GM18517 (cell line): ENCODE measurements around the gene TMEM98.
"Not testable (repeated sequence)": the region's sequence is repeated elsewhere in the genome, so short reads cannot be mapped to it uniquely, and the experiment has no call there.

ENCODE experiments used
- ATAC-seq: cut with Tn5 transposase; IDR thresholded peaks from one replicate; pipeline ENCODE4 v1.9.1; 2021; ENCODE audit warnings: mild to moderate bottlenecking, moderate library complexity; ENCODE audit not compliant: unreplicated experiment

The TMEM98 gene, protein sequence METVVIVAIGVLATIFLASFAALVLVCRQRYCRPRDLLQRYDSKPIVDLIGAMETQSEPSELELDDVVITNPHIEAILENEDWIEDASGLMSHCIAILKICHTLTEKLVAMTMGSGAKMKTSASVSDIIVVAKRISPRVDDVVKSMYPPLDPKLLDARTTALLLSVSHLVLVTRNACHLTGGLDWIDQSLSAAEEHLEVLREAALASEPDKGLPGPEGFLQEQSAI

DNA sequence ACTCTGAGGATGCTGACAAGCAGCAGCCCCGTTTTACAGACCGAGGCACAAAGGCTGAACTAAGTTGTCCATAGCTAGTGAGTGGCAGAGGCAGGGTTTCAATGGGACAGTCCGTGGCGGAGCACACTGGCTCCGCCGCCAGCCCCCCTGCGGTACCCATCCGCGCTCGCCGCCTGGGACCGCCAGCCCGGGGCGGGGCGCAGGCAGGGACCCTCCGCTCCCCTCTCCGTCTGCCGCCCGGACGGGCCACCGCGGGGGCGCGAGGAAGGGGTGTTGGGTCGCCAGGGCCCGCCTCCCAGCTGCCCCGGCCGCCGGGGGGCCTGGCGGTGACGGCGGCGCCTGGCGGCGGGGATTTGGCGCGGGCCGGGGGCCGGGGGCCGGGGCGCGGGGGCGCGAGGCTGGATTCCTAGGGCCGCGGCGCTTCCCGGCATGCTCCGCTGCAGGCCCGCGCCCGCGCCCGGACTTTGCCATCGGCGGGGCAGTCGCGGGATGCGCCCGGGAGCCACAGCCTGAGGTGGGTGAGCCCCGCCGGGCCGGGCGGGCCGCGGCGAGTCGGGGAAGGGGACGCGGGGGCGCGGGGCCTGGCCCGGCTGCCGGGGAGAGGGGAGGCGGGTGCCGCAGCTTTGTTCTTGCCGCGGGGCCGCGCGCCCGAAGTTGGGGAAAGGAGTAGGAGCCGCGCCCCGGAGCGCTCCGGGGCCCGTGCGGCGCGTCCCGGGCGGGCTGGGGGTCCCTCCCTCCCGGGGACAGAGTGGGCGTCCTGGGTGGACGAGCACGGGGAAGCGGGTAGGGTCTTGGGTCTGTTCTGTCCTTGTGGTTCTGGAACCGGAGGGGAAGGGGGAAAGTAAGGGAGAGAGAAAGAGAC is at the start of gene TMEM98:
TMEM98 (plus strand) TSS at position 430 of the 862 bp plus-strand sequence. CDS start 3,376 bp downstream, outside the sequence.
- no peak for ATAC-seq

DNA sequence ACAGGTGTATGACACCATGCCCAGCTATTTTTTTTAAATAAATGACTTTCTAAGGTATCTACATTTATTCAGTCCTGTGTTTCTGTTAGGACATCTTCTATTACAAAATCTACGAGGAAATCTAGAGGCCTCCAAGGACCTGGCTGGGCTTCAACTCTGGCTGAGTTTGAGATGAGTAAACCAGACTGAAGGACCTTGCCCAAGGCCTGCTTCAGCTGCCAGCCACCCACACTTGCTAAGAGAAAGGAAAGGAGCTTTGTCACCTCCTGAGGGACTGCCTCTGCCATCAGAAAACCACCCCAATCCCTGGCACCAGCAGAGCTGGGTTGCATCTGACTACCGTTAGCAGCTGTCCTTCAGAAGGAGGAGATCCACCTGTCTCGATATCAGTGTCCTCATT is 49.7 kb upstream of the TMEM98 start:
- no peak for ATAC-seq

DNA sequence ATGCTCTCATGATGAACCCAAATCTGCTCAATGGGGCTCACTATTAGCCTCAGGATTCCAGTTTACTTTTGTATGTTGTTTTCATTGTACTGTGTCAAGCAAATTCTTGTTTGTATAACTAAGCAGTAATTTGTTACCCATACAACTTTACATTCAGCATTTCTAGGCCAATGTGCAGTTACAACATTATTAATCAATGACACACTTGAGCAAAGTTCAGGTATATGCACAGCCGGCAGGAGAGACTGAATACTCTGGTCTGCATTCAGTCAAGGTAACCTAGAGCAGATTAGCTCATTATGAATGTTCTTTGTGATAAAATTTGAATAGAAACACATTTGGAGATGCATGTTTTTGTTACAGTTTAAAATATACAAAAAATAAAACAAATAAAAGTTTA is 48.8 kb upstream of the TMEM98 start:
- no peak for ATAC-seq

DNA sequence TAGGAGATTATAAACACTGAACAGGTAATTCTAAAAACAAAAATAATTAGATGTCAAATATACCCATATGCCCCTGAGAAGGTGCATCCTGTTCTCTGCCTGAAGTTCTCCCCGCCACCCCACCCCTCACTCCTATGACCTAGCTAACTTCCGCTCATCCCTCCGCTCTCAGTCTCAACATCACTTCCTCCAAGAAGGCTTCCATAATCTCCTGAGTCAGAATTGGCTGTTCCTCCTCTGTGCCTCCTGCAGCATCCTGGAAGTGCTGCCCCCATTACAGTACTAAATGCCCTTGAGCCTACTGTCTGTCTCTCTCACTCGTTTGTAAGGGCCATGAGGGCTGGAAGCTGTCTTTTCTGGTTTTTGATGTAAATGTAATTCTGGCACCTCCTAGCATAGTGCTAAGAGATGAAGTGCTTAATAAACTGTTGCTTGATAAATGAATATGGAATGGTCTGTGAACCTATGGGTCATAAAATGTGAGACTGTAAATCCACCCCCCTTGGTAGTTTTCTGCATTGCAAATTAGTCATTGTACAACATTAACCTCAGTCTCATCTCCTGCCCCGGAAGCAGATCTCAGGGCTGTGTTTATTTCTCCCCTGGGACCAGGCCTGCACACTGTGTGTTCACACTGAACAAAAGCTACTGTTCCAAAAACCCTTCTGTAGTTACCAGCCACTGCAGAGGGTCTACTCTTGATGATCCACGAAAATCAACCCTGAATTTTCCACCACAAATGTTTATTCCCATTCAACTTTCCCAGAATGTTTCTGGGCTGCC is 47.1 kb upstream of the TMEM98 start:
- no peak for ATAC-seq

DNA sequence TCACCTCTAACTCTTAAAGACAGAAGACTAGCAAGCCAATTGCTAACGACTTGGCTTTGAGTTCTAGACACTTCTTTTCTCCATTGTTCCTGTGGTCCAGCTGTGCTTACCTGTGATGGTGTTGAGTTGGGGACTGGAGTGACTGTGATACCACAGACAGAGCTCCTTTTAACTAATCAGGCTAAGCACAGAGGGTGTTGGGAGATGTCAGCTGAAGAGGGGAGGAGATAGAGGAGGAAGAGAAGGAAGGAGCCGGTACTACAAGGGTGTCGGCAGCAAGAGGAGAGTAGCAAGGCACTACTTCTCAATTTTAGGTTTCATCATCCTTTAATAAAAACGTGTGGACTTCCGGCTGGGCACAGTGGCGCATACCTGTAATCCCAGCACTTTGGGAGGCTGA is 45.9 kb upstream of the TMEM98 start:
- ATAC-seq, result no peak

DNA sequence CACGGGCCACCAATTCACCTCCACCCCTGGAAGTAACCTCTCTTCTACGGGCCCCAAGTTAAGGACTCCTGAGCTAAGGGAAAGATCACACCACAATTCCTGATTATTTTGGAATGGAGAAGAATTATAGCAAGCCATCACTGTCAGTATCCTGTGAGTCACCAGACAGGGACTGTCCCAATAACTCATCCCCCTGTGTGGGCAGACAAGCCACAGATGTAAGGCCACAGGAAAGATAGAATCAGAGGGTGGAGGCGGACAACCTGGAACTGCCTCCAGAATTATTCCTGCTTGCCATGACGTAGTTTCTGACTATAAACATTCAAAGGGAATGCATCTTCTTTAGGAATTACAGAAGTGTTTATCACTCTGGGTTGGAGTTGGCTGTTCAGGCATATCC is 45.2 kb upstream of the TMEM98 start:
- ATAC-seq, result no peak

DNA sequence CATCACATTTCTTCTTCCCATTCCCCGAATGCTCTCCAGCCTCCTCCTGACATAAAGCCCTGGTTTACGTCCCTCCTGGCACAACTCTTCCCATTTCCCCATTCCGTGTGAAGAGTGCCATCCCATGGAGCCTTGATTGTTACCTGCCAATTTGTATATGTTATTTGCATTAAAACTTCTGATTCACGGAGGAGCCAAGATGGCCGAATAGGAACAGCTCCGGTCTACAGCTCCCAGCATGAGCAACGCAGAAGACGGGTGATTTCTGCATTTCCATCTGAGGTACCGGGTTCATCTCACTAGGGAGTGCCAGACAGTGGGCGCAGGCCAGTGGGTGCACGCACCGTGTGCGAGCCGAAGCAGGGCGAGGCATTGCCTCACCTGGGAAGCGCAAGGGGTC is 41.0 kb upstream of the TMEM98 start:
- not testable (repeated sequence) for ATAC-seq

DNA sequence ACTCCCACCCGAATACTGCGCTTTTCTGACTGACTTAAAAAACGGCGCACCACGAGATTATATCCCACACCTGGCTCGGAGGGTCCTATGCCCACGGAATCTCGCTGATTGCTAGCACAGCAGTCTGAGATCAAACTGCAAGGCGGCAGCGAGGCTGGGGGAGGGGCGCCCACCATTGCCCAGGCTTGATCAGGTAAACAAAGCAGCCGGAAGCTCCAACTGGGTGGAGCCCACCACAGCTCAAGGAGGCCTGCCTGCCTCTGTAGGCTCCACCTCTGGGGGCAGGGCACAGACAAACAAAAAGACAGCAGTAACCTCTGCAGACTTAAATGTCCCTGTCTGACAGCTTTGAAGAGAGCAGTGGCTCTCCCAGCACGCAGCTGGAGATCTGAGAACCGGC is 40.5 kb upstream of the TMEM98 start:
- not testable (repeated sequence) for ATAC-seq

DNA sequence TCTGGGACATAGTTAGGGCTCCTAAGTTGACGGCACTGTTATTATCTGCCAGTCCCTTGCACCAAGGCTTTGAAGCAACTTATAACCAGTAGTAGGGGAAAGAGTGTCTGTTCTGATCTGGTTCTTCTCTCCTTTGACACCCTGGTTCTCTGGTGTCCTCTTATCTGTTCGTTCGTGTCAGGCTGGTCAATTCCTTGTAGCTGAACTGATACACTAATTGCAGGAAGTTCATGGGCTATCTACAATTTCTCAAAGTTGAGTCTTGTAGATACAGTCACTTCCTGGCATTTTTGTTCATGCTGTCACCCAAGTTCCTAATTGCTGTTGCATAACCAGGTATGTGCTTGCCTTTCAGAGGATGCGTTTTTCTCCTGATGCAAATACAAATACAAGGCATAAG is 33.7 kb upstream of the TMEM98 start:
- no peak for ATAC-seq

DNA sequence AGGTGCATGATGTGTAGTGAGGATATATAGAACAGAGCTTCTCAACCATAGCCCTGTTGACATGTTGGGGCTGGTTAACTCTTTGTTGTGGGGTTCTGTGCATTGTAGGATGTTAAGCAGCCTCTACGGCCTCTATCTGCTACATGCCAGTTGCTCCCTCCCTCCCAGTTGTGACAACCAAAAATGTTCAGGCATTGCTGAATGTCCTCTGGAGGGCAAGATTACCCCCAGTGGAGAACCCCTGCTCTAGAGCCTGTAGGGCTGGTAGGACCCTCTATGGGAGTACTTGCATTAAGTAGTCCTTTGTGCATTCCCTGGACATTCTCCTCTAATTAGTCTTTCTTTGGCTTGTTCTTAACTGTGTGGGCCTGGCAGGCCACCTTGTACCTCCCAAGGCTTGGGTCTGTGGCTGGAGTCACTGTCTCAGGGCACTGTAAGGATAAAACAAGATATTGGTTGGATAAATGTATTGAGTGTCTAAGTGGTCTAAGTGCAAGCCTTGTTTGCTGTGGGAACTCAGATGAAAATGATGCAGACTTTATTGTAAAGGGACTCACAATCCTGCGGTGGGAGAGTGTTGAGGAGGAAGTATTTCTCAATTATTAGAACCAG is 31.2 kb upstream of the TMEM98 start:
- no peak for ATAC-seq

DNA sequence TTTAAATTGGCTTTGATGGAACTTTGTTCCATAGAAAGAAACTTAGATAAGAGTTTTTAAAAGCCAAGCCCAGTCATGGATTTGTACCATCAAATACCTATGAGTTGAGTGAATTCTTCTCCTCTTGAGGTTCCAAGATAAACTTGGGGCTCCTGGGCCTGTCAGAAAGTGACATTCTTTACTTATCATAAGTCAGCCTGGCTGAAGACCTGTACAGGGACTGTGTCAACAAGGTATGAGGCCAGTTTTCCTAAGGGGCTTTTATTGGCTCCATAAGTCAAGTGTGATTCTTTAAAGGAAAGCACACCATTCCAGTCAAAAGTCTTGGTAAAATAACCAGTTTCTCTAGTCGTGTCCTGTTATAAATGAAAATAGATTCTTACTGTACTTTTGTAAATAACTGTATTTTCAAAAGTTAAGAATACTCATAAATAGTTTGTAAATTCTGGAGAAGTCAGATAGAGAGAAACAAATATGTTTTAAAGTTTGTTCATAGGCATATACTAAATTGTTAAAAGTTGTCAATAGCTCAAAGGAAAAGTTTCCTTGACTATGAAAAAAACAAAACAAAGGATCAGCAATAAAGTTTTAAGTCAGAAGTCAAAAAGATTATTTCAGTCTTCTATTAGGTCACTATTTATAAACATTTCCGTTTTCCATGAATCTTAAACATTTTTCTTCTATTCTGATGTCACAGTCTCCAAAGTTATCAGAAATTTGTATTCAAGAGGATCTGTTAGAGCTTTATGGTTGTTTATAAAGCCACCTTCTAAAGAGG is 28.5 kb upstream of the TMEM98 start:
- ATAC-seq, result no peak

DNA sequence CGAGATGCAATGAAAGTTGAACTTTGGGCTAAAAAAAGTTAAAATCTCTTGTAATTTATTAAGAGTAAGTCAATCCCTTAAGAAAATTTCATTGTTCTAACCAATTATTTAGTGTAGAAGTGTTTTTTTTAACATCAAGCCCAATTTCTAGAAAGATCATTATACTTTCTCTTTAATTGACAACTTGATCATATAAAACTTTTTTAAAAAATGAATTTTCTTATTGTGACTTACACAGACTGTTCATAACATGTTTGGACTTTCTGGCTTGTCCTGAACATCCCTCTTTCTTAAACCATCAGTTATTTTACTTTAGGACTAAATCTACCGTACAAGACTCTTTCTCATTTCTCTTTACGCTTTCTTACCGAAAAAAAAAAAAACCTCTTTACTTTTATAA is 26.2 kb upstream of the TMEM98 start:
- no peak for ATAC-seq

DNA sequence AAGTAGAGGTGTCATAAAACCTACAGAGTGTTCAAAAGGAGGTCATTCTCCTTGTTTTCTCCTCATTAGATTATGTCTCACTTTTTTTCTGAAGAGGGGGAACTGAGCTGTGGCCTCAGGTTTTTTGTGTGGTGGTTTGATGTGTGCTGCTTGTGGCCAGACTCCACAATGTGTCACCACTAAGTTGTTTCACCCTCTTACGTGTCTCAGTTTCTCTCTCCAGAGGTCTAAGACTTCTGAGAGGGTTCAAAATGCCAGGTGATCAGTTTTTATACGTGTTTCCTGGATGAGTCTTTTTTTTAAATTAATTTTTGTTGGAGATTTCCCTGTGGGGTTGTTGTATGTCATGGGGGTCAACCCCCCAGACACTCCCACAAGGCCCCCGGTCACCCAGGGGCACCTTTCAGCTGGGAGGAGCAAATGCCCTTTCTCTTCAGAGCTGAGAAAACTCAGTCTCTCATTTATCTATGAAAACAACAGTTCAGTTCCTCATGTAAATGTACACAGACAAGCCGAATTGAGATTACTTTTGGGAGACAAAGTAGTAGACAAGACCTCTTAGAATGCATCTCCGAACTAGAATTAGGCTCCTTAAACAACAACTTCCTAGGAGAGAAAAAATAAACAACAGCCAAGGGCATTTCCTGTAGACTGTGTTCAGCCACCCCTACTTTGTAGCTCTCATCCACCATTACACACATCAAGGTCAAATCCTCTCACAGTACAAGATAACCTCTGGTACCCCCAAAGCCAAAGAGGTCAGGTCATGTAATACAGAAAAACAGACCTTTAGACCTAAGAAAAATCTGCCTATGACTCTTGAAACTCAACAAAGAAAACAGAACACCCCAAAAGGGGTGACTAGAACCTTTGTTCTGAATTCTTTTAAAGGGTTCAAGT is 23.9 kb upstream of the TMEM98 start:
- no peak for ATAC-seq

DNA sequence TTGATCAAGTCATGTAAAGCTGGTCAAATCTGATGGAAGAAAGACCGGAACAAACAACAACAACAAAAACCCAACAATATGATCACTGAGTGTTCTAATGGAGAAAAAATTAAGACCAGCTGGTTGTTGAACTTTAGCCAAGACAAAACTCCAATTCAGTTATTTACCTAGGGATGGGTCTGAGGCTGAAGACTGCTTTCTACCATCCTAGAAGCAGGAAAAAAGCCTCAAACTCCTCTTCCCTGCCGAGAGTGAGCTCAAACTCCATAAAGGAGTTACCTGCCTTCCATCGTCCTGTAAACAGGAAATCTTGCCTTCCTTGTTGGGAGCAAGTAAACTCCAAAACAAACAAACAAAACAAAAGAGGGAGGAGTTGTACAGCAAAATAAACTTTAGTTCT is 23.1 kb upstream of the TMEM98 start:
- no peak for ATAC-seq

DNA sequence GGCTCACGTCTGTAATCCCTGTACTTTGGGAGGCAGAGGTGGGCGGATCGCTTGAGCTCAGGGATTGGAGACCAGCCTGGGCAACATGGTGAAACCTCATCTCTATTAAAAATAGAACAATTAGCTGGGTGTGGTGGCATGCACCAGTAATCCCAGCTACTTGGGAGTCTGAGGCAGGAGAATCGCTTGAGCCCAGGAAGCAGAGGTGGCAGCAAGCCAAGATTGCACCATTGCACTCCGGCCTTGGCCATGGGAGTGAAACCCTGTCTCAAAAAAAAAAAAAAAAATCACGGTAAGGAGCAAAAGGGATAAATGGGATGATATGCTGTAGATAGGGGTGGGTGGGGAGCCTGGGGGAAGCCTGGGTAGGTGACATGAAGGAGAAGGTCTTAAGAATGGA is 20.4 kb upstream of the TMEM98 start:
- ATAC-seq, result no peak

DNA sequence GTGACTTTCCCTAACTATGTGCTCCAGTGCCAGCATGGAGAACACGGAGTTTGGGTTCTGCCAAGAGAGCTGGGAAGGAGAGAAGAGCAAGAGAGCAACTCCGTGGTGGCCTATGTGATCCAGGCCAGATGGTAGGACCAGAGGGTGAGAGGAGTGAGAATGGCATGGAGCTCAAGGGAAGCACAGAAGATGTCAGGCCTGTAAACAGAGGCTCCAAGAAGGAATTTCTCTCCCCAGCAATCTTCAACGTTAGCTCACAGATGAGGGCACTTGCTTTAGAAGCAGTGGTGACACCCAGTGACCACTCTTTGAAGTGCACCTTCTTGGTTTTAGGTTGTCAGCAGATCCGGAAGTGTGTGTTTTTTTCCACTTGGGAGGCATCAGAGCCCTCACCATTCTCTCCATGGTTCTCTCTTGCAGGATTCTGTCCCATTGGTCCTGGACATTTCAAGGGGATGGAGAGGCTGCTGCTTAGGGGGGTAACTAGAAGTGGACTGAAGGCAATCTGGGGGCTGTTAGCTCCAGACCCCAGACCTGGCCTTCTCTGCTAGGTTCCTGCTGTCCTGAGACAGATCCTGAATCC is 18.1 kb upstream of the TMEM98 start:
- no peak for ATAC-seq

DNA sequence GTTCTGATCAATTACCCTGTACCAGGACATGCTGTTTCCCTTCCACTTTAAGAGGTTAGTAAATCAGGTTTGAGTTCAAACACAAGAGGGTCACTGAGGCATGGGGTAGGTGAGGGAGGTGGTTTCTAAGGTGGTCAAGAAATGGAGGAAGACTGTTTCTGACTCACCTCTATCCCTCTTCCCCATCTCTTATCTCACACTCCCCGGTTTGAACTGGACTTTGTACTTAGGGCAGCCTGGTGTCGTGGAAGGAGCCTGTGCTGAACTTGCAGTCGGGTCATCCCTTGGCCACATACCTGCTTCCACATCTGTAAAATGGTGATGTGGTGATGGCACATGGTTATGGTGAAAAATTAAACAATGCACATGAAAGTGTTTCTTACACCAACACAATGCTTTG is 17.2 kb upstream of the TMEM98 start:
- no peak for ATAC-seq

DNA sequence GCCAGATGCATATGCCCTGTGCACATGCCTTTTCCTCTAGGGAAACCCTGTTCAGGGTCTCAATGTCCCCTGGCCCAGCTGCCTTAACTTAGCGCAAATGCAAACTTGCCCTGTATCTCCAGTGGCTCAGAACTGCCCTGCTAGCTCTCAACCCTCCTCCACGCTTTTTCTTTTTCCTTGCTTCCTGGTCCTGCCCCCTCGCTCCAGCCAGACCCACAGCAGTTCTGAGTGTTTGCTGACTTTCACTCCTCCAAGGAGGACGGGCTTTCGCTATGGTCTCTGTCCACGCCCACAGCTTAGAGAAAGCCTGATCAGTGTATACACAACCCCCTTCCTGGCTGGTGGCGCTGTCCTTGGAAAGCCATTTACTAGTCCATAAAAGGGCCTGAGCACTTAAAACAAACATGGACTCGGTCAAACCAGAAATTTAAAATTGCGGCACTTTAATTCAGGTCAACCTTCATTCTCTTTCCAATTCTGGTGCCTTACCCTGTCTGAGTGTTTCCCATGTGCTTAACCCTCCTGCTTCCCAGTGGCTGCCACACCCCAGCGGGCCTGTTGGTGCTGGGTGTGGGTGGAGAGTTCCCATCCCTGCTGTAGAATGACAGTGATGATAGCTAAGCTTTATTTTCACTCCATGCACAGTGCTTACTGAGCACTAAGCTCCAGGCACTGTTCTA is 15.6 kb upstream of the TMEM98 start:
- ATAC-seq, result no peak

DNA sequence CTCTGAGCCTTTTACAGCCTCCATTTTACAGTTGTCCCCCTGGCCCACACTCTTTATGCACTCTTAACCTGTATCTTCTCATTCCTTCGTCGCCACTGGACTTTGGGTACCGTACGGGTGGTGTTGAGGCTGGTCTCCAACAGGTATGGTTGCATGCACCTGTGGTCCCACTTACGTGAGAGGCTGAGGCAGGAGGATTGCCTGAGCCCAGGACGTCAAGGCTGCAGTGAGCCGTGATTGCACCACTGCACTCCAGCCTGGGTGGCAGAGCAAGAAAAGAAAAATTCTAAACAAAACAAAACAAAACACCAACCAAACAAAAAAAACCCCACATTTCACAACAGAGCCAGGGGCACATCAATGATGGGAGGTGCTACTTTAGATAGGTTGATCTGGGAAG is 14.4 kb upstream of the TMEM98 start:
- no peak for ATAC-seq
